ENCODE measurements around the gene MZF1.

DNA sequence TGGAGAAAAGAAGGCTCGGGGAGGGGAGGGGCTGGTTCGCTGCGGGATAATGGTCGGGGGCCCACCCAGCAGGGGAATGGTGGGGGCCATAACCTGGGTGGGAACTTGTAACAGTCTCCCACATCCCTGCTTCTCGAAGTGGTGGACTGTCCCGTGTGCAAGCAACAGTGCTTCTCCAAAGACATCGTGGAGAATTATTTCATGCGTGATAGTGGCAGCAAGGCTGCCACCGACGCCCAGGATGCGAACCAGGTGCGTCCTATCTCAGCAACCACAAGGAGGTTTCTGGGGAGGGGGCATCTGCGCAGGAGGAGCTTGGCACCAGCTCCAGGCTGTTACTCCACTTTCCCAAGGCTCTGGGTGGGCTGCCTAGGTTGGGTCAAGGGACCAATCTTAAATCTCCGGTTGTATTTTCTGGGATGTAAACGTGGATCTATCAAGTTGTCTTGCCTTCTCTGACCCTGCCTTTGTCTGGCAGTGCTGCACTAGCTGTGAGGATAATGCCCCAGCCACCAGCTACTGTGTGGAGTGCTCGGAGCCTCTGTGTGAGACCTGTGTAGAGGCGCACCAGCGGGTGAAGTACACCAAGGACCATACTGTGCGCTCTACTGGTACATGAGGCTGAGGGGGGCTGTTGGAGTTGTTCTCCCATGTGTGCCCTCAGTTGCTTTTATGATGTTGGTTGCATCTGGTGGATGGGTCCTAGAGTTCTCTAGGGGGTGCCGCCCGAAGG, 27.7 kb downstream of the MZF1 start:
- TF ChIP-seq, protein P1, sequence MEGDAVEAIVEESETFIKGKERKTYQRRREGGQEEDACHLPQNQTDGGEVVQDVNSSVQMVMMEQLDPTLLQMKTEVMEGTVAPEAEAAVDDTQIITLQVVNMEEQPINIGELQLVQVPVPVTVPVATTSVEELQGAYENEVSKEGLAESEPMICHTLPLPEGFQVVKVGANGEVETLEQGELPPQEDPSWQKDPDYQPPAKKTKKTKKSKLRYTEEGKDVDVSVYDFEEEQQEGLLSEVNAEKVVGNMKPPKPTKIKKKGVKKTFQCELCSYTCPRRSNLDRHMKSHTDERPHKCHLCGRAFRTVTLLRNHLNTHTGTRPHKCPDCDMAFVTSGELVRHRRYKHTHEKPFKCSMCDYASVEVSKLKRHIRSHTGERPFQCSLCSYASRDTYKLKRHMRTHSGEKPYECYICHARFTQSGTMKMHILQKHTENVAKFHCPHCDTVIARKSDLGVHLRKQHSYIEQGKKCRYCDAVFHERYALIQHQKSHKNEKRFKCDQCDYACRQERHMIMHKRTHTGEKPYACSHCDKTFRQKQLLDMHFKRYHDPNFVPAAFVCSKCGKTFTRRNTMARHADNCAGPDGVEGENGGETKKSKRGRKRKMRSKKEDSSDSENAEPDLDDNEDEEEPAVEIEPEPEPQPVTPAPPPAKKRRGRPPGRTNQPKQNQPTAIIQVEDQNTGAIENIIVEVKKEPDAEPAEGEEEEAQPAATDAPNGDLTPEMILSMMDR (conservative IDR thresholded peaks at IDR 0.05; ENCODE audit: low read depth in 2 of 2), result no peak
- TF ChIP-seq EZH2phosphoT487 (IDR thresholded peaks at IDR 0.05; ENCODE audit: unreplicated experiment) (no peak), CREB1 (CRISPR knock-in tag; IDR thresholded peaks at IDR 0.05; ENCODE audit: low read depth) (no peak), EZH2 (IDR thresholded peaks at IDR 0.05; ENCODE audit: low read depth, unreplicated experiment) (no peak), ZNF114 (CRISPR knock-in tag; IDR thresholded peaks at IDR 0.05) (no peak), NANOG (IDR thresholded peaks at IDR 0.05; ENCODE audit: borderline replicate concordance) (no peak), JUNB (IDR thresholded peaks at IDR 0.05; ENCODE audit: unreplicated experiment) (no peak), POLR2AphosphoS5 (IDR thresholded peaks at IDR 0.05; ENCODE audit: low read depth) (no peak), ZNF331 (CRISPR knock-in tag; IDR thresholded peaks at IDR 0.05; ENCODE audit: low read depth) (no peak)
- TF ChIP-seq, protein P2, sequence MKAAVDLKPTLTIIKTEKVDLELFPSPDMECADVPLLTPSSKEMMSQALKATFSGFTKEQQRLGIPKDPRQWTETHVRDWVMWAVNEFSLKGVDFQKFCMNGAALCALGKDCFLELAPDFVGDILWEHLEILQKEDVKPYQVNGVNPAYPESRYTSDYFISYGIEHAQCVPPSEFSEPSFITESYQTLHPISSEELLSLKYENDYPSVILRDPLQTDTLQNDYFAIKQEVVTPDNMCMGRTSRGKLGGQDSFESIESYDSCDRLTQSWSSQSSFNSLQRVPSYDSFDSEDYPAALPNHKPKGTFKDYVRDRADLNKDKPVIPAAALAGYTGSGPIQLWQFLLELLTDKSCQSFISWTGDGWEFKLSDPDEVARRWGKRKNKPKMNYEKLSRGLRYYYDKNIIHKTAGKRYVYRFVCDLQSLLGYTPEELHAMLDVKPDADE (IDR thresholded peaks at IDR 0.05), result no peak
- TF ChIP-seq, protein P3, sequence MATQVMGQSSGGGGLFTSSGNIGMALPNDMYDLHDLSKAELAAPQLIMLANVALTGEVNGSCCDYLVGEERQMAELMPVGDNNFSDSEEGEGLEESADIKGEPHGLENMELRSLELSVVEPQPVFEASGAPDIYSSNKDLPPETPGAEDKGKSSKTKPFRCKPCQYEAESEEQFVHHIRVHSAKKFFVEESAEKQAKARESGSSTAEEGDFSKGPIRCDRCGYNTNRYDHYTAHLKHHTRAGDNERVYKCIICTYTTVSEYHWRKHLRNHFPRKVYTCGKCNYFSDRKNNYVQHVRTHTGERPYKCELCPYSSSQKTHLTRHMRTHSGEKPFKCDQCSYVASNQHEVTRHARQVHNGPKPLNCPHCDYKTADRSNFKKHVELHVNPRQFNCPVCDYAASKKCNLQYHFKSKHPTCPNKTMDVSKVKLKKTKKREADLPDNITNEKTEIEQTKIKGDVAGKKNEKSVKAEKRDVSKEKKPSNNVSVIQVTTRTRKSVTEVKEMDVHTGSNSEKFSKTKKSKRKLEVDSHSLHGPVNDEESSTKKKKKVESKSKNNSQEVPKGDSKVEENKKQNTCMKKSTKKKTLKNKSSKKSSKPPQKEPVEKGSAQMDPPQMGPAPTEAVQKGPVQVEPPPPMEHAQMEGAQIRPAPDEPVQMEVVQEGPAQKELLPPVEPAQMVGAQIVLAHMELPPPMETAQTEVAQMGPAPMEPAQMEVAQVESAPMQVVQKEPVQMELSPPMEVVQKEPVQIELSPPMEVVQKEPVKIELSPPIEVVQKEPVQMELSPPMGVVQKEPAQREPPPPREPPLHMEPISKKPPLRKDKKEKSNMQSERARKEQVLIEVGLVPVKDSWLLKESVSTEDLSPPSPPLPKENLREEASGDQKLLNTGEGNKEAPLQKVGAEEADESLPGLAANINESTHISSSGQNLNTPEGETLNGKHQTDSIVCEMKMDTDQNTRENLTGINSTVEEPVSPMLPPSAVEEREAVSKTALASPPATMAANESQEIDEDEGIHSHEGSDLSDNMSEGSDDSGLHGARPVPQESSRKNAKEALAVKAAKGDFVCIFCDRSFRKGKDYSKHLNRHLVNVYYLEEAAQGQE (IDR thresholded peaks at IDR 0.05; ENCODE audit: unreplicated experiment), result no peak
